ENCODE results near the gene SHLD2. TPM values are rescaled to one million over a fixed set of nuclear protein-coding genes. Genes with fewer than 3 reads are reported as not detected.
"Not testable (repeated sequence)": the region's sequence is repeated elsewhere in the genome, so short reads cannot be mapped to it uniquely, and the experiment has no call there.

SHLD2 gene
- total RNA-seq, 1 experiment from 2014 or later, result 49.6 TPM

GRCh38 chr10:87204801-87205200, 109.8 kb downstream of the SHLD2 start:
- DNase-seq (ENCODE audit: extremely low read depth, low read depth), result not testable (repeated sequence)

- not testable (repeated sequence) for DNase-seq (ENCODE audit: extremely low read depth, low read depth)
Observed at GRCh38 chr10:87206922-87207321, 111.9 kb downstream of the SHLD2 start.

- not testable (repeated sequence) for DNase-seq (ENCODE audit: extremely low read depth, low read depth)
Observed at GRCh38 chr10:87210309-87210708, 115.3 kb downstream of the SHLD2 start.

GRCh38 chr10:87211848-87212247, 116.8 kb downstream of the SHLD2 start:
- DNase-seq (ENCODE audit: extremely low read depth, low read depth), result not testable (repeated sequence)

- DNase-seq (ENCODE audit: extremely low read depth, low read depth), result not testable (repeated sequence)
Observed at GRCh38 chr10:87213150-87213765, 118.3 kb downstream of the SHLD2 start.

- DNase-seq (ENCODE audit: extremely low read depth, low read depth), result not testable (repeated sequence)
Observed at GRCh38 chr10:87213806-87214205, 118.8 kb downstream of the SHLD2 start.

- not testable (repeated sequence) for DNase-seq (ENCODE audit: extremely low read depth, low read depth)
Observed at GRCh38 chr10:87216120-87216519, 121.1 kb downstream of the SHLD2 start.

GRCh38 chr10:87219370-87219769, 124.4 kb downstream of the SHLD2 start:
- DNase-seq (ENCODE audit: extremely low read depth, low read depth), result not testable (repeated sequence)

GRCh38 chr10:87222789-87223188, 127.8 kb downstream of the SHLD2 start:
- DNase-seq (ENCODE audit: extremely low read depth, low read depth), result not testable (repeated sequence)

- not testable (repeated sequence) for DNase-seq (ENCODE audit: extremely low read depth, low read depth)
Observed at GRCh38 chr10:87225148-87225547, 130.1 kb downstream of the SHLD2 start, which contains the start of gene NUTM2A. Gene NUTM2A (plus strand): TSS chr10:87225448. CDS start chr10:87225831, 383 bp downstream.

GRCh38 chr10:87228247-87228646, 133.2 kb downstream of the SHLD2 start:
- not testable (repeated sequence) for DNase-seq (ENCODE audit: extremely low read depth, low read depth)

GRCh38 chr10:87229211-87229610, 134.2 kb downstream of the SHLD2 start:
- DNase-seq (ENCODE audit: extremely low read depth, low read depth), result not testable (repeated sequence)

GRCh38 chr10:87234854-87235253, 139.8 kb downstream of the SHLD2 start:
- DNase-seq (ENCODE audit: extremely low read depth, low read depth), result not testable (repeated sequence)

GRCh38 chr10:87237244-87237643, 142.2 kb downstream of the SHLD2 start:
- DNase-seq (ENCODE audit: extremely low read depth, low read depth), result not testable (repeated sequence)

- DNase-seq (ENCODE audit: extremely low read depth, low read depth), result not testable (repeated sequence)
Observed at GRCh38 chr10:87239346-87239808, 144.4 kb downstream of the SHLD2 start.

Other genes starting within 250 kb of the SHLD2 start
- gene MMRN2, start 137.6 kb upstream of the SHLD2 start, total RNA-seq (2014; rRNA removed; shearing (Covaris generic)), result 0.37 and 0.40 TPM in 2 replicates
- 14.6 and 18.9 TPM in 2 replicates for gene SNCG, start 136.6 kb upstream of the SHLD2 start, total RNA-seq (2014; rRNA removed; shearing (Covaris generic))
- not detected in 2 replicates for gene ADIRF, start 126.7 kb upstream of the SHLD2 start, total RNA-seq (2014; rRNA removed; shearing (Covaris generic))
- not detected in 2 replicates for gene FAM25A, start 74.9 kb upstream of the SHLD2 start, total RNA-seq (2014; rRNA removed; shearing (Covaris generic))
- 95.5 and 101 TPM in 2 replicates for gene GLUD1, start 363 bp upstream of the SHLD2 start, total RNA-seq (2014; rRNA removed; shearing (Covaris generic))
- gene NUTM2A, start 130.2 kb downstream of the SHLD2 start, total RNA-seq (2014; rRNA removed; shearing (Covaris generic)), result 0.26 and 0.54 TPM in 2 replicates

Data from NCI-H460 (cell line).